Measurements from ENCODE around the gene MEX3C. TPM values are rescaled to one million over a fixed set of nuclear protein-coding genes. Genes with fewer than 3 reads are reported as not detected.

MEX3C gene
- polyA plus RNA-seq, 1 of the 3 experiments (the other 2 are of a cell fraction) = 25.1 TPM

GRCh38 chr18:51133580-51134160 lies 63.8 kb downstream of the MEX3C start:
- CTCF ChIA-PET = interaction anchor here (1.1 to 2.2 kb wide), 2 partner anchors 23 to 144 kb away, joined by 3 to 8 read pairs; no protein-coding TSS in a partner anchor
- 82% methylated on average over 10 of the region's 12 CpGs for WGBS (ENCODE audit: low lambda C conversion rate)

More at GRCh38 chr18:51133580-51134160, 63.8 kb downstream of the MEX3C start:
- Histone ChIP-seq H3K9me3 (no peaks in the 10 kb centered on the region), H3K4me2 (no peak overlapping the region; the same call in 1 of the 2 replicates), H3K4me3 (ENCODE audit: low read depth in 2 of 2, low read length in 1 of 2) (no peak overlapping the region), H3K9me2 (no peaks in the 10 kb centered on the region), H3K79me2 (ENCODE audit: insufficient read depth) (no peaks in the 10 kb centered on the region), H4K20me1 (ENCODE audit: insufficient read depth) (no peaks in the 10 kb centered on the region), H2AFZ (ENCODE audit: low read depth) (no peak overlapping the region), H3F3A (replicated peaks; ENCODE audit: insufficient read depth) (peaks cover 9% of the 10 kb centered on the region), H3K27ac (ENCODE audit: low read depth in 2 of 2, low read length in 1 of 2) (no peak overlapping the region), H3K36me3 (replicated peaks in 1 of 2; ENCODE audit: control insufficient read depth in 1 of 2, insufficient read depth in 2 of 2, low read length in 1 of 2) (no peaks in the 10 kb centered on the region), H3K27me3 (ENCODE audit: insufficient read depth) (no peaks in the 10 kb centered on the region), H3K4me1 (ENCODE audit: control insufficient read depth in 1 of 2, insufficient read depth in 2 of 2, low read depth in 1 of 2, low read length in 1 of 2) (no peaks in the 10 kb centered on the region; a peak in 1 of 4 replicates), H3K9ac (no peak overlapping the region)
- DNase-seq = no peak
- POLR2A ChIA-PET = no interaction called here
- no peak for TF ChIP-seq CHD2 (IDR thresholded peaks at IDR 0.05; ENCODE audit: low read length, partially characterized antibody)
- no peak for TF ChIP-seq RAD21 (IDR thresholded peaks at IDR 0.05; ENCODE audit: low read length)
- TF ChIP-seq FOXM1 (IDR thresholded peaks at IDR 0.05; ENCODE audit: low read depth) = no peak
- no peak for TF ChIP-seq GABPA (IDR thresholded peaks at IDR 0.05; ENCODE audit: low read depth)
- TF ChIP-seq ELF1 (IDR thresholded peaks at IDR 0.05) = no peak
- no peak for TF ChIP-seq ZBTB33 (IDR thresholded peaks at IDR 0.05; ENCODE audit: borderline replicate concordance, low read depth)
- TF ChIP-seq REST (IDR thresholded peaks at IDR 0.05; ENCODE audit: low read depth, low read length) = no peak
- TF ChIP-seq TCF12 (IDR thresholded peaks at IDR 0.05) = no peak
- no peak for TF ChIP-seq JUND (IDR thresholded peaks at IDR 0.05)
- TF ChIP-seq GATA2 (CRISPR knock-in tag; IDR thresholded peaks at IDR 0.05) = no peak
- TF ChIP-seq MEF2A (IDR thresholded peaks at IDR 0.05; ENCODE audit: borderline replicate concordance, low read depth) = no peak
